Tibial artery (tissue), 4 donors: ENCODE data around the gene CYSTM1.

ENCODE experiments used
- DNase-seq, 2 donors: peaks; one replicate each; pipeline ENCODE4 v3.0.0-alpha.2; 2019
- H3K27ac ChIP-seq, 2 donors: fragments of 200-600 bp; sonication (generic) in 1 of 2; 1 replicate in 1 of 2; 2 replicates in 1 of 2; pipeline ENCODE4 v1.5.1; 2018 to 2019; ENCODE audit warnings: mild to moderate bottlenecking in 1 of 2
- H3K27me3 ChIP-seq, 2 donors: fragments of 200-600 bp; sonication (generic) in 1 of 2; one replicate each; pipeline versions ENCODE4 v1.5.1 to v1.6.0; 2016 to 2019
- H3K36me3 ChIP-seq, 3 donors: fragments of 200-600 bp; sonication (generic) in 2 of 3; one replicate each; pipeline ENCODE4 v1.5.1; 2016 to 2019; ENCODE audit warnings: mild to moderate bottlenecking in 2 of 3
- H3K4me1 ChIP-seq, 4 donors: fragments of 200-600 bp; sonication (generic) in 2 of 4; 1 replicate in 3 of 4; 2 replicates in 1 of 4; pipeline ENCODE4 v1.5.1; 2016 to 2019
- H3K4me3 ChIP-seq, 2 donors: fragments of 200-600 bp; sonication (generic) in 1 of 2; 1 replicate in 1 of 2; 2 replicates in 1 of 2; pipeline ENCODE4 v1.5.1; 2018 to 2019; ENCODE audit warnings: mild to moderate bottlenecking in 2 of 2
- H3K9me3 ChIP-seq, 3 donors: fragments of 200-600 bp; sonication (generic) in 1 of 3; one replicate each; pipeline ENCODE4 v1.5.1; 2016 to 2019
- intact Hi-C: fragments of 100-400 bp; cut with DNase I; formaldehyde crosslinking; loops from one replicate; pipeline ENCODE4 v1.15.0; 2023; ENCODE audit warnings: low total_unique reads
- TF ChIP-seq, protein P1 (sequence below), 2 experiments: fragments of 200-600 bp in 1 of 2; fragments of 450-650 bp in 1 of 2; IDR thresholded peaks; one replicate each; pipeline ENCODE4 v1.5.1; 2017 to 2019; ENCODE audit warnings: antibody characterized with exemption in 2 of 2, mild to moderate bottlenecking in 1 of 2, moderate library complexity in 1 of 2

The CYSTM1 gene

DNA sequence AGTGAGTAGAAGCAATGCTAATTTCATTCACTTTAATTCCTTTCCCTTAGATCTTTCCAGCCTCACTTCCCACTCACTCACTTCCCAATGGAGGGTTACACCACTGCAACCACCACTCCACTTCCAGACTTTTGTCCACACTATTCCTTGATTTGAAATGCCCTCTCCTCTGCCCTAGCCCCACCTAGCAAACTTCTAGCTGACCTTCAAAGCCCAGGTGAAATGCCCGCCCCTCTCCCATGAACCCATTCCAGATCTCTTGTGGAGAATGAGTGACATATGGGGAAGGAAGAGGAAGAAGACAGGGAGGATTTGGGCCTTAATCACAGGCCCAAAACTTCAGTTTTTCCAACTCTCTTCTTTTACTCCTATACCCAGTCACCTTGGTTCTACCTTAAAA lies 90.9 kb downstream of the CYSTM1 start:
- no peaks in the 10 kb centered on the region for H3K36me3 ChIP-seq
- no peaks in the 10 kb centered on the region for H3K9me3 ChIP-seq
- DNase-seq, result no peak
- TF ChIP-seq, protein P1, sequence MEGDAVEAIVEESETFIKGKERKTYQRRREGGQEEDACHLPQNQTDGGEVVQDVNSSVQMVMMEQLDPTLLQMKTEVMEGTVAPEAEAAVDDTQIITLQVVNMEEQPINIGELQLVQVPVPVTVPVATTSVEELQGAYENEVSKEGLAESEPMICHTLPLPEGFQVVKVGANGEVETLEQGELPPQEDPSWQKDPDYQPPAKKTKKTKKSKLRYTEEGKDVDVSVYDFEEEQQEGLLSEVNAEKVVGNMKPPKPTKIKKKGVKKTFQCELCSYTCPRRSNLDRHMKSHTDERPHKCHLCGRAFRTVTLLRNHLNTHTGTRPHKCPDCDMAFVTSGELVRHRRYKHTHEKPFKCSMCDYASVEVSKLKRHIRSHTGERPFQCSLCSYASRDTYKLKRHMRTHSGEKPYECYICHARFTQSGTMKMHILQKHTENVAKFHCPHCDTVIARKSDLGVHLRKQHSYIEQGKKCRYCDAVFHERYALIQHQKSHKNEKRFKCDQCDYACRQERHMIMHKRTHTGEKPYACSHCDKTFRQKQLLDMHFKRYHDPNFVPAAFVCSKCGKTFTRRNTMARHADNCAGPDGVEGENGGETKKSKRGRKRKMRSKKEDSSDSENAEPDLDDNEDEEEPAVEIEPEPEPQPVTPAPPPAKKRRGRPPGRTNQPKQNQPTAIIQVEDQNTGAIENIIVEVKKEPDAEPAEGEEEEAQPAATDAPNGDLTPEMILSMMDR (IDR thresholded peaks at IDR 0.05), result no peak
- intact Hi-C loops, result no loop called here
- no peak overlapping the region for H3K4me3 ChIP-seq
- no peak overlapping the region for H3K27ac ChIP-seq
- peaks cover 0 to 22% (median 12%) of the 10 kb centered on the region in 4 donors for H3K4me1 ChIP-seq
- no peaks in the 10 kb centered on the region for H3K27me3 ChIP-seq

DNA sequence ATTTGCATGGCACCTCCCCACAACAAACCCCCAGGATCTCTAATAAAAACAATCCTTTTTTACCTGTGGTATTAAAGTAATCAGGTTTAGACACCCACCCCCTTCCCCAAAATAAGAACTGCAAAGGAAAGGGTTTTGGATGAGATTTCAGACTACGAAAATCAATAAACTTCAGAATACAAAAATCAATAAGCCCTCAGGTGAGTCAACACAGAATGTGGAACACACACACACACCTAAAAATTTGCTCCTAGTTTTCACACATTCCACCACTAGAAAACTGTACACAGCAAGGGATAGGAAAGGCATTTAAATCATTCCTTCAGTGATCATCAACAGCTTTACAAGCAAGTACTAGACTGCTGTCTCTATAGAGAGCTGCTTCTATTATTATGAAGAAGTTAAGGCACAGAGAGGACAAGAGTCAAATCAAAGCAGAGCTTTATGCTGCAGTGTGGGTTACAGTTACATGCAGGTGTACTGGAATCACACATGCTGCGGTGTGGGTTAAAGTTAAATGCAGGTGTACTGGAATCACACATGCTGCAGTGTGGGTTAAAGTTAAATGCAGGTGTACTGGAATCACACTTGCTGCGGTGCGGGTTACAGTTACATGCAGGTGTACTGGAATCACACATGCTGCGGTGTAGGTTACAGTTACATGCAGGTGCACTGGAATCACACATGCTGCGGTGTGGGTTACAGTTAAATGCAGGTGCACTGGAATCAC lies 91.6 kb downstream of the CYSTM1 start:
- Histone ChIP-seq H3K27ac (no peak overlapping the region), H3K4me1 (peaks cover 0 to 14% (median 6%) of the 10 kb centered on the region in 4 donors), H3K4me3 (no peak overlapping the region), H3K9me3 (no peaks in the 10 kb centered on the region), H3K36me3 (no peaks in the 10 kb centered on the region), H3K27me3 (no peaks in the 10 kb centered on the region)
- TF ChIP-seq, protein P1 (IDR thresholded peaks at IDR 0.05), result no peak
- no peak for DNase-seq
- intact Hi-C loops, result no loop called here

GRCh38 chr5:140267201-140267540 lies 92.2 kb downstream of the CYSTM1 start:
- Histone ChIP-seq H3K27ac (no peak overlapping the region), H3K9me3 (no peaks in the 10 kb centered on the region), H3K36me3 (no peaks in the 10 kb centered on the region), H3K4me3 (no peak overlapping the region), H3K4me1 (peaks cover 0 to 8% (median 3%) of the 10 kb centered on the region in 4 donors), H3K27me3 (no peaks in the 10 kb centered on the region)
- intact Hi-C loops, result no loop called here
- no peak for DNase-seq
- TF ChIP-seq, protein P1 (IDR thresholded peaks at IDR 0.05), result no peak

DNA sequence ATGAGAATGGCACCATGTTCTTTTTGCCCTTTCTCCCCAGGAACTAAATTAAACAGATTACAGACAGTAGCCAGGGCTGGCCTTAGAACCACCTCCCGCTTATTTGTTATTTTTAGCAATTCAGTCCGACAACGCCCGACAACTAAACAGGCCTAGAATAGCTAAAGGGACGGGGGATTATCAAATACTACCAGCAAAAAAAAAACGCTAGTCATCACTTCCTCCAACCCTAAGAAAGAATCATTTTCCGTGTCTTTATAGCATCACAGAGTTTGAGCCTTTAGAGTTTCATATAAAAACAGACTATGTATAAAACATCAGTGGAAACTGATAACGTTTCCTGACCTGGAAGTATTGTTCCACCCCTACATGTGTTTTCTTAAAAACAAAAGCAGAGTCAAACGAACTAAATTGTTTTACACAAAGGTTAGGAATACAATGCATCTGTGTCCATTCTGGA lies 92.6 kb downstream of the CYSTM1 start:
- H3K27me3 ChIP-seq, result no peaks in the 10 kb centered on the region
- TF ChIP-seq, protein P1 (IDR thresholded peaks at IDR 0.05), result no peak
- intact Hi-C loops, result no loop called here
- no peak overlapping the region for H3K4me3 ChIP-seq
- no peak for DNase-seq
- H3K36me3 ChIP-seq, result no peaks in the 10 kb centered on the region
- no peak overlapping the region for H3K27ac ChIP-seq
- no peaks in the 10 kb centered on the region for H3K9me3 ChIP-seq
- H3K4me1 ChIP-seq, result peaks cover 0 to 7% (median 3%) of the 10 kb centered on the region in 4 donors

- TF ChIP-seq, protein P1 (IDR thresholded peaks at IDR 0.05), result no peak
- Histone ChIP-seq H3K27me3 (no peaks in the 10 kb centered on the region), H3K4me3 (no peak overlapping the region), H3K27ac (no peak overlapping the region), H3K9me3 (no peaks in the 10 kb centered on the region), H3K36me3 (peaks cover 0 to 5% (median 0%) of the 10 kb centered on the region in 3 donors), H3K4me1 (peaks cover 0 to 7% (median 3%) of the 10 kb centered on the region in 4 donors)
- DNase-seq, result no peak
- intact Hi-C loops, result no loop called here
These were observed 95.0 kb downstream of the CYSTM1 start for GRCh38 chr5:140270008-140270407.
